ENCODE results near the gene ADK. TPM values are rescaled to one million over a fixed set of nuclear protein-coding genes. Genes with fewer than 3 reads are reported as not detected.

The ADK gene
- total RNA-seq, 1 experiment from 2014 or later = 159 TPM

GRCh38 chr10:74153676-74154075, 2.7 kb downstream of the ADK start:
- ChIA-PET POLR2A (ENCODE audit: unreplicated experiment) (no interaction called here), CTCF (no interaction called here)
- intact Hi-C loops (cut with micrococcal nuclease; ENCODE audit: unreplicated experiment) = no loop called here
- TF ChIP-seq, protein P1, sequence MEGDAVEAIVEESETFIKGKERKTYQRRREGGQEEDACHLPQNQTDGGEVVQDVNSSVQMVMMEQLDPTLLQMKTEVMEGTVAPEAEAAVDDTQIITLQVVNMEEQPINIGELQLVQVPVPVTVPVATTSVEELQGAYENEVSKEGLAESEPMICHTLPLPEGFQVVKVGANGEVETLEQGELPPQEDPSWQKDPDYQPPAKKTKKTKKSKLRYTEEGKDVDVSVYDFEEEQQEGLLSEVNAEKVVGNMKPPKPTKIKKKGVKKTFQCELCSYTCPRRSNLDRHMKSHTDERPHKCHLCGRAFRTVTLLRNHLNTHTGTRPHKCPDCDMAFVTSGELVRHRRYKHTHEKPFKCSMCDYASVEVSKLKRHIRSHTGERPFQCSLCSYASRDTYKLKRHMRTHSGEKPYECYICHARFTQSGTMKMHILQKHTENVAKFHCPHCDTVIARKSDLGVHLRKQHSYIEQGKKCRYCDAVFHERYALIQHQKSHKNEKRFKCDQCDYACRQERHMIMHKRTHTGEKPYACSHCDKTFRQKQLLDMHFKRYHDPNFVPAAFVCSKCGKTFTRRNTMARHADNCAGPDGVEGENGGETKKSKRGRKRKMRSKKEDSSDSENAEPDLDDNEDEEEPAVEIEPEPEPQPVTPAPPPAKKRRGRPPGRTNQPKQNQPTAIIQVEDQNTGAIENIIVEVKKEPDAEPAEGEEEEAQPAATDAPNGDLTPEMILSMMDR (conservative IDR thresholded peaks at IDR 0.05) = no peak
- no peak for TF ChIP-seq EZH2 (IDR thresholded peaks at IDR 0.05; ENCODE audit: low read depth)
- H3K4me3 ChIP-seq = no peak overlapping the region
- peak overlapping the region; percentile 100 for H3K4me2 ChIP-seq
- peaks cover 92% of the 10 kb centered on the region for H3K79me2 ChIP-seq (ENCODE audit: low read depth)
- H4K20me1 ChIP-seq (ENCODE audit: insufficient read depth) = no peaks in the 10 kb centered on the region
- no peaks in the 10 kb centered on the region for H3K9me3 ChIP-seq (ENCODE audit: insufficient read depth, low read depth)
- no peaks in the 10 kb centered on the region for H3K27me3 ChIP-seq (ENCODE audit: insufficient read depth, low read depth)
- H3K9me2 ChIP-seq (ENCODE audit: insufficient read depth) = no peaks in the 10 kb centered on the region
- 0 out of 2 replicates have a peak, but pooled peaks cover 4% of the 10 kb centered on the region for H3F3A ChIP-seq (ENCODE audit: insufficient read depth, low read depth)
- no peaks in the 10 kb centered on the region; the same call in 1 of the 2 replicates for H3K36me3 ChIP-seq (ENCODE audit: low read depth)
- no peak overlapping the region for H3K27ac ChIP-seq
- H3K4me1 ChIP-seq (replicated peaks; ENCODE audit: insufficient read depth) = peaks cover 26% of the 10 kb centered on the region
- H2AFZ ChIP-seq = no peak overlapping the region
- no TSS peak for BruUV-seq (replicated peaks)
- no peak for DNase-seq

GRCh38 chr10:74156919-74157289, 5.9 kb downstream of the ADK start:
- intact Hi-C loops (cut with micrococcal nuclease; ENCODE audit: unreplicated experiment) = no loop called here
- no peak overlapping the region for H3K27ac ChIP-seq

DNA sequence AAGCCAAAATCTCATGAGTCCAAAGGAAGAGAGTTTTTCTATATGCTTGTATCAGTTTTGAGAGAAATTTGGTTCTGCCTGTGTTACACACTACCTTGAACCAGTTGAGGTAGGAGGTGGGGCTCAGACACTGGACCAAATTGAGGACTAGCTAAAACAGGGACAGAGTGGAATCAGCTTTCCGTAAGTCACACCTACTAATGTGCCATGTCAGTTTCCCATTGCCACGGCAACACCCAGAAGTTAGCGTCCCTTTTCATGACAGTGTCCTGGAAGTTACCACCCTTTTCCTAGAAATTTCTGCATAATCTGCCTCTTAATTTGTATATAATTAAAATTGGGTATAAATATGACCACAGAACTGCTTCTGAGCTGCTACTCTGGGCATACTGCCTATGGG, 9.0 kb downstream of the ADK start:
- Histone ChIP-seq H3K4me3 (no peak overlapping the region), H3K9me2 (ENCODE audit: insufficient read depth) (no peaks in the 10 kb centered on the region), H3K27ac (no peak overlapping the region), H3K9me3 (ENCODE audit: insufficient read depth, low read depth) (no peaks in the 10 kb centered on the region), H3K79me2 (ENCODE audit: low read depth) (peaks cover 54% of the 10 kb centered on the region), H3K4me2 (no peak overlapping the region), H3K4me1 (replicated peaks; ENCODE audit: insufficient read depth) (no peaks in the 10 kb centered on the region), H3K27me3 (ENCODE audit: insufficient read depth, low read depth) (no peaks in the 10 kb centered on the region), H3K36me3 (ENCODE audit: low read depth) (no peaks in the 10 kb centered on the region; the same call in 1 of the 2 replicates), H3F3A (ENCODE audit: insufficient read depth, low read depth) (peaks cover 8% of the 10 kb centered on the region; the same call in 1 of the 2 replicates), H4K20me1 (ENCODE audit: insufficient read depth) (no peaks in the 10 kb centered on the region), H2AFZ (no peak overlapping the region)
- DNase-seq = no peak
- TF ChIP-seq, protein P1 (conservative IDR thresholded peaks at IDR 0.05) = no peak
- no peak for TF ChIP-seq EZH2 (IDR thresholded peaks at IDR 0.05; ENCODE audit: low read depth)
- ChIA-PET POLR2A (ENCODE audit: unreplicated experiment) (no interaction called here), CTCF (no interaction called here)
- intact Hi-C loops (cut with micrococcal nuclease; ENCODE audit: unreplicated experiment) = no loop called here
- no TSS peak for BruUV-seq (replicated peaks)

More at GRCh38 chr10:74156919-74157289, 5.9 kb downstream of the ADK start:
- Histone ChIP-seq H3K36me3 (ENCODE audit: low read depth) (no peaks in the 10 kb centered on the region; the same call in 1 of the 2 replicates), H2AFZ (no peak overlapping the region), H3K9me3 (ENCODE audit: insufficient read depth, low read depth) (no peaks in the 10 kb centered on the region), H3F3A (ENCODE audit: insufficient read depth, low read depth) (0 out of 2 replicates have a peak, but pooled peaks cover 4% of the 10 kb centered on the region), H3K4me1 (replicated peaks; ENCODE audit: insufficient read depth) (peaks cover 18% of the 10 kb centered on the region; the same call in 1 of the 2 replicates), H3K79me2 (ENCODE audit: low read depth) (peaks cover 80% of the 10 kb centered on the region), H3K4me3 (no peak overlapping the region), H3K27me3 (ENCODE audit: insufficient read depth, low read depth) (no peaks in the 10 kb centered on the region), H3K9me2 (ENCODE audit: insufficient read depth) (no peaks in the 10 kb centered on the region), H3K4me2 (no peak overlapping the region), H4K20me1 (ENCODE audit: insufficient read depth) (no peaks in the 10 kb centered on the region)
- BruUV-seq (replicated peaks) = no TSS peak
- TF ChIP-seq, protein P1 (conservative IDR thresholded peaks at IDR 0.05) = no peak
- no peak for TF ChIP-seq EZH2 (IDR thresholded peaks at IDR 0.05; ENCODE audit: low read depth)
- no peak for DNase-seq
- ChIA-PET POLR2A (ENCODE audit: unreplicated experiment) (interaction anchor here (0.5 kb wide), 1 partner anchor 411 kb away, joined by 5 read pairs; no protein-coding TSS in a partner anchor), CTCF (no interaction called here)
